ENCODE measurements around the gene ZNF587. TPM values are rescaled to one million over a fixed set of nuclear protein-coding genes. Genes with fewer than 3 reads are reported as not detected.
"Not testable (repeated sequence)": the region's sequence is repeated elsewhere in the genome, so short reads cannot be mapped to it uniquely, and the experiment has no call there.

Gene ZNF587
- 22.2 and 29.8 TPM in 2 replicates for total RNA-seq

DNA sequence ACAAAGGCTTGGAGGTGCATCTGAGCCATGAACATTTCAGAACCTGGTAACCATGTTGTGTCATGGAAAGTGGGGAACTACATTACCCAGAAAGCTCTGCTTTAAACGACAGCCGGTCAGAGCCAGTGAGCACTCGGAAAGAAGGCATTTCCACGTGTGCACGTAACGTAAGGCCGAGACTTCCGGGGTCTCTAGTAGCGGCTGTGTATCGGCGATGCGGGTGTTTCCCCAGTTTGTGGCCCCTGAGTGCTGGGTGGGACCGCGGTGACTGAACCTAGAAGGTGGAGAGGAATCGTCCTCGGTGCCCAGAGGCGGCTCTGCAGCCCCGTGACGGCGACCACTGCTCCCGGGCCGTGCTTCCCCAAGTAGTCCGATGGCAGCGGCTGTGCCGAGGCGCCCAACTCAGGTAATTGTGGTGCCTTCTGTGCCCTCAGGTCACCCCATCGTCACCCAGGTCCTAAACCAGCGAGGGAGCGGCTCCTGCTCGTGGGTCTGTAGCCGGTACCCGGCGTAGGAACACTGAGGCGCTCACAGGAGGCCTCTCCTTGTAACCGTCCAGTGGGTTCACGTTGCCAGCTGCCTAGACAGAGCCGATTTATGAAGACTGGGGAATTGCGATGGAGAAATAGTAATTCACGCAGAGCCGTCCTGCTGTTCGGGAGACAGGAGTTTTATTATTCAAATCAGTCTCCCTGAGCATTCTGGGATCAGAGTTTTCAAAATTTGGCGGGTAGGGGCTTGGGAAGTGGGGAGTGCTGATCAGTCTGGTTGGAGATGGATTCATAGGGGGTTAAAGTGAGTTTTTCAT lies at the start of gene ZNF587:
ZNF587 (plus strand) TSS at position 194 of the 808 bp plus-strand sequence; CDS start at position 374, 180 bp downstream.
- H3K4me3 ChIP-seq (ENCODE audit: low read depth, low read length), result peak within 1 kb of the TSS; percentile 78
- peak; percentile 88 for DNase-seq (ENCODE audit: low read depth)

DNA sequence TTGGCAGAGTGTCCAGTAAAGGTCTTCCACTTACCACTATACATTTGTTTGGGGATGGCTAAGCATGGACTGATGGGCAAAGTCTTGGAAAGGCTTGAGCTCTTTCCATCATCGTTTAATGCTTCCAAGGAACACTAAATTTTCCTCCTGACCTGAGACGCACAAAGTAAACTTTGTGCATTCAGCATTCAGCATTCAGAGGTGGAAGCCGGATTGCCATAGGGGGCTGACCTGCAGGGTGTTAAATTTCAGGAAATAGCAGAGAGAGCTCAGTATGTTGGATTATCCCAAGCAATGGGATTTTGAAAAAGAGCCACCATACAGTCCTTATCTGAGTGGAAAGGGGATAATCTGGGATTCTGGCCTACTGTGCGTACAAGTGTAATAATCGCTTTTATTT lies 49.0 kb upstream of the ZNF587 start:
- TF ChIP-seq, protein P1, sequence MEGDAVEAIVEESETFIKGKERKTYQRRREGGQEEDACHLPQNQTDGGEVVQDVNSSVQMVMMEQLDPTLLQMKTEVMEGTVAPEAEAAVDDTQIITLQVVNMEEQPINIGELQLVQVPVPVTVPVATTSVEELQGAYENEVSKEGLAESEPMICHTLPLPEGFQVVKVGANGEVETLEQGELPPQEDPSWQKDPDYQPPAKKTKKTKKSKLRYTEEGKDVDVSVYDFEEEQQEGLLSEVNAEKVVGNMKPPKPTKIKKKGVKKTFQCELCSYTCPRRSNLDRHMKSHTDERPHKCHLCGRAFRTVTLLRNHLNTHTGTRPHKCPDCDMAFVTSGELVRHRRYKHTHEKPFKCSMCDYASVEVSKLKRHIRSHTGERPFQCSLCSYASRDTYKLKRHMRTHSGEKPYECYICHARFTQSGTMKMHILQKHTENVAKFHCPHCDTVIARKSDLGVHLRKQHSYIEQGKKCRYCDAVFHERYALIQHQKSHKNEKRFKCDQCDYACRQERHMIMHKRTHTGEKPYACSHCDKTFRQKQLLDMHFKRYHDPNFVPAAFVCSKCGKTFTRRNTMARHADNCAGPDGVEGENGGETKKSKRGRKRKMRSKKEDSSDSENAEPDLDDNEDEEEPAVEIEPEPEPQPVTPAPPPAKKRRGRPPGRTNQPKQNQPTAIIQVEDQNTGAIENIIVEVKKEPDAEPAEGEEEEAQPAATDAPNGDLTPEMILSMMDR (IDR thresholded peaks at IDR 0.05; ENCODE audit: insufficient read depth, low read depth, low read length), result no peak
- DNase-seq (ENCODE audit: low read depth), result no peak

DNA sequence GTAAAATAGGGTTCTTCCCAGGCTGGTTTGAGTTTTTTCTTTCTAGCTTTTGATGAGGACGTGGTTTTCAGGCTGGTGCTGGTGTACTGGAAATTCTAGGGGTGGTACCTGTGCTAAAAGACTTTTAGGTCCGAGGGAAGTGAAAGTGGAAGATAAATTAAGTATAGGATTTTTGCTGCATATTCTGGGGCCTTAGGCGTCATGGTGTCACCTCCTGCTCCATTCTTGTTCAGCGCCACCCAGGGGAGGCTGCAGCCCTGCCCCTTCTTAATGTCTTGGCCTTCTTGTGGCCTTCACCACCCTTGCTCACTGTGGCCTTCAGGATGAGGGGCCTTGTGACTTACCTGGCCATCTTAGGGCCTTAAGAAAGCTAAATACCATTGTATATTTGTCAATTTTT lies 47.4 kb upstream of the ZNF587 start:
- H3K4me3 ChIP-seq (ENCODE audit: low read depth, low read length), result no peak overlapping the region
- no peak for DNase-seq (ENCODE audit: low read depth)
- TF ChIP-seq, protein P1 (IDR thresholded peaks at IDR 0.05; ENCODE audit: insufficient read depth, low read depth, low read length), result no peak

More for the DNA sequence above, 49.0 kb upstream of the ZNF587 start:
- no peak overlapping the region for H3K4me3 ChIP-seq (ENCODE audit: low read depth, low read length)

DNA sequence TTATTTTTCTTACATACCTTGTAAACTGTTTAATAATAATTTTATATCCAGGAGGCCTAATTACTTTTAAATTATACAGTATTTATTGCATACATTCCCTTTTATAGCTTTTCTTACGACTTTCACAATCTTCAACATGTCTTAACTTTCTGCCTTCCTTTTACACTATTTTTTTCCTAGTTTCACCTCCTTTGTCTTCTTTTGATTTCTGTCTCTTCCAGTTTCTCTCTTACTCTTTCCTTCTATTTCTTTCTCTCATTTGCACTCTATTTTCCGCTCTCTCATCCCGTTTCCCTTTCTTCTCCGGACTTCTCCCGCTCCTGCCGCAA lies 46.4 kb upstream of the ZNF587 start:
- TF ChIP-seq, protein P1 (IDR thresholded peaks at IDR 0.05; ENCODE audit: insufficient read depth, low read depth, low read length), result no peak

DNA sequence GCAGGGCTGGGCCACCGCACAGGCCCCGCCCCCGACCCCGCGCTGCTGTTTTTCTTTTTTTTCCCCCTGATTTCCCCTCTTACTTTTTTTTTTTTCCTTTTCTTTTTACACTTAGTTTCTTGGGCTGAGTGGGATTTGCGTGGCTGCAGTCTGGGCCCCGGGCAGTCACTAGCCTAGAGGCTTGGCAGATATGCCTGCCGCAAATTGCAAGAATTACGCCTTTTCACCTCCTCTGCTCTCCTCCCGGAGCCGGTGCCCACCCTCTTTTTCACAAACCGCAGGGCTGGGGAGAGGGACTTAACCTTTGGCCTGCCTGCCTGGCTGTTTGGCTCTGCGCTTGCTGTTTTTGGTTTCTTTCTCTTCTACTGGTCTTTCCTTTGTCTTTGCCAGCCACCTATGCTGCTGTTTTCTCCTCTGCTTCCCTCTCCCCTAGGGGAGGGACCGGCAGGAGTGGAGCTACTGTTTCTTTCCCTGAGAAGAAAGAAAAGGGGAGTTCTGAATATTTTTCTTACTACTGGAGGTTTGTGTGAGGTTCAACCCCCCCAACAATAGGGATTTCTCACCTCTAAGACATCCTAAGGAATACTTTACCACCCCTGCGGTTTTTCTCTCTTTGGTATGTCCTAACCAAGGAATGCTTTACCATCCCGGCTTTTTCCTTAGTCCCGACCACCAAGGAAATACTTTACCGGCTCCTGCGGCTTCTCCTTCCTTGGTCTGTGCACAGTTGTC lies 45.9 kb upstream of the ZNF587 start:
- peak; percentile 84 for DNase-seq (ENCODE audit: low read depth)
- TF ChIP-seq, protein P1 (IDR thresholded peaks at IDR 0.05; ENCODE audit: insufficient read depth, low read depth, low read length), result no peak
- peak overlapping the region; percentile 72 for H3K4me3 ChIP-seq (ENCODE audit: low read depth, low read length)

More for the DNA sequence above, 46.4 kb upstream of the ZNF587 start:
- no peak for DNase-seq (ENCODE audit: low read depth)
- H3K4me3 ChIP-seq (ENCODE audit: low read depth, low read length), result peak overlapping the region; percentile 72

DNA sequence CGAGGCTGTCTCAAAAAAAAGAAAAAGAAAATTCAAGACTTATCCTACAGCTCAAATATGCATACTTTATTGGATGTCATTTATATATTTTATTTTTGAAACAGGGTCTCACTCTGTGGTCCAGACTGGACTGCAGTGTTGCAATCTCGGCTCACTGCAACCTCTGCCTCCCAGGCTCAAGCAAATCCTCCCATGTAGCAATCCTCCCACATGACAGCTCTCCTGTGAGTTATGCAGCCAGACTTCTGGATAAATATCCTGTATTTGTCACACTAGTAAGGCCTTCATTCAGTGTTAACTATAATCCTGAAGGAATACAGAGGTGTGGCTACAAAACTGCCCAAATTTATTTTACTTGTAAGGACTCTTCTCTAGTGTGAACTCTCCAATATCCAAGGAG lies 42.1 kb upstream of the ZNF587 start:
- TF ChIP-seq, protein P1 (IDR thresholded peaks at IDR 0.05; ENCODE audit: insufficient read depth, low read depth, low read length), result no peak
- DNase-seq (ENCODE audit: low read depth), result peak; percentile 80
- H3K4me3 ChIP-seq (ENCODE audit: low read depth, low read length), result no peak overlapping the region

DNA sequence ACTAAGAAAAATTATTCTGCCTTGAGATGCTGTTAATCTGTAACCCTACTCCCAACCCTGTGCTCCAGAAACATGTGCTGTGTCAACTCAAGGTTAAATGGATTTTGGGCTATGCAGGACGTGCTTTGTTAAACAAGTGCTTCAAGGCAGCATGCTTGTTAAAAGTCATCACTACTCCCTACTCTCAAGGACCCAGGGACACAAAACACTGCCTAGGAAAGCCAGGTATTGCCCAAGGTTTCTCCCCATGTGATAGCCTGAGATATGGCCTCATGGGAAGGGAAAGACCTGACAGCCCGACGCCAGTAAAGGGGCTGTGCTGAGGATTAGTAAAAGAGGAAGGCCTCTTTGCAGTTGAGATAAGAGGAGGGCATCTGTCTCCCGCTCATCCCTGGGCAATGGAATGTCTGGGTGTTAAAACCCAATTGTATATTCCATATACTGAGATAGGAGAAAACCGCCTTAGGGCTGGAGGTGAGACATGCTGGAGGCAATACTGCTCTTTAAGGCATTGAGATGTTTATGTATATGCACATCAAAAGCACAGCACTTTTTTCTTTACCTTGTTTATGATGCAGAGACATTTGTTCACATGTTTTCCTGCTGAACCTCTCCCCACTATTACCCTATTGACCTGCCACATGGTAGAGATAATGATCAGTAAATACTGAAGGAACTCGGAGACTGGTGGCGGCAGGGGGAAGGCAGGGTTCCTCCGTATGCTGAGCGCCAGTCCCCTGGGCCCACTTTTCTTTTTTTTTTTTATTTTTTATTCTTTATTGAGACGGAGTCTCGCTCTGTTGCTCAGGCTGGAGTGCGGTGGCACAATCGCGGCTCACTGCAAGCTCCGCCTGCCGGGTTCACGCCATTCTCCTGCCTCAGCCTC lies 39.0 kb upstream of the ZNF587 start:
- DNase-seq (ENCODE audit: low read depth), result peak; percentile 48
- H3K4me3 ChIP-seq (ENCODE audit: low read depth, low read length), result not testable (repeated sequence)
